ENCODE data around the gene CNTN5.

CNTN5 gene

DNA sequence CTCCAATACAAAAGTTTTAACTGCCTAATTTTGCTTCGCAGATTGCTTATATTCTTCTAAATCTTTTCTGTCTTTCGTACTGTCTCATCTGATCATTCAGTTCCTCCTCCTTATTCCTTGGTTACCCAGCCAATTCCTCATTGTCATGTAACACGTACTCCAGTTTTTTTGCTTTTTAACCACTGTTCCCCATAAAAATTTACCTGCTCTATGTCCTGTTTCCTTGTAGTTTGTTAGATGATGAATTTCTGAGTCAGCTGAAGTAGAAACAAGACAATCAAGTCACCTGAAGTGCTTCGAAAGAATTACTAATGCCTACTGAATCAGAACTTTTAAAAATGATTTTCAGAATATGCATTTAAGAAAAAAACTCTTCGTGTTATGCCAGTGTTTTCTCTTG lies 150.6 kb downstream of the CNTN5 start:
- DNase-seq: no peak

DNA sequence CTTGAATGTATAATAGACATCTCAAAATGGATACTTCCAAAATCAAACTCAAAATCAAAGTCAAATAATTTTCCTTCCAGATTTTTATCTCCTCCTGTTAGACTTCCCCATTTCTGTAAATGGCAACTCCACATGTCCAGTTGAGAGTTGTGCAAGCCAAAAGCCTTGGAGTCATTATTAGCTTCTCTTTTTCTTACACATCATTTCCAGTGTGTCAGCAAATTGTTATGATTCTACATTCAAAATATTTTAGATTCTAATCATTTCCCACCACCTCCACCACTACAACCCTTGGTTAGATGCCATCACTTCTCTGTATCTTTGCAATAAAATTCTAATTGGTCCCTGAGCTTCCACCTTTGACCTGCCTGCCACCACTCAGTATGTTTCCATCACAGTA lies 155.7 kb downstream of the CNTN5 start:
- DNase-seq: no peak

DNA sequence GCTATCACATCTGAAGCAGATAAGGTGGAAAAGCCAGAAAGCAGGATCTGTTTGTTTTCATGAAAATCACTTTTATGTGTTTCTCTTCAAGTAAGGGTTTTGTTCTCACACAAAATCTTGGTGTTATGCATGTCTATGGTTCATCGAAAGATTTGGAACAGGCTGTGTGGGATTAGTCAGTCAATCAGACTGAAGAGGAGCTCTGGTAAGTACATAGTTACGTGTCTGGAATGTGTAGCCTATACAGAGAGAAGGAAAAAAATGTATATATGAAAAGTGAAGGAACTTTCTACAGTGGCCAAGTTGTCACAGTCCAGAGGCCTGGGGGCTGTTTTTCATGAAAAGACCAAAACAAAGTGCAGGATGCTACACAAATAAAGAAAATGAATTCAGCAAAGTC lies 156.7 kb downstream of the CNTN5 start:
- no peak for DNase-seq

DNA sequence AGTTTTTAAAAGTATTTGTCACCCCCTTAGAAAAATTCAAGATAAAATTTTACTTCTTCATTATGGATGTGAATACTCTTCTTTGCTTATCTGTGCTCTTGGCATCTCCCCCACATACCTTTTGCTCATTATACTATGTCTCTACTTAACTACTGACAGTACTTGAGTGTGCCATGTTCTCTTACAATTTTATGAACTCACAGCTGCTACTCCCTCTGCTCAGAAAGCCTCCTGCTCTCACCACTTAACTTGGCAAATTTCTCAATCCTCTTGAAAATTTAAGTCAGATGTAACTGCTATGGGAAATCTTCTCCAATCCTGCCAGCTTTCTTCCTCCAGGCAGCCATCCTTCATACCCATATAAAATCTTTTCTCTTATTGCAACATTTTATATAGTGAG lies 163.4 kb downstream of the CNTN5 start:
- DNase-seq: no peak

DNA sequence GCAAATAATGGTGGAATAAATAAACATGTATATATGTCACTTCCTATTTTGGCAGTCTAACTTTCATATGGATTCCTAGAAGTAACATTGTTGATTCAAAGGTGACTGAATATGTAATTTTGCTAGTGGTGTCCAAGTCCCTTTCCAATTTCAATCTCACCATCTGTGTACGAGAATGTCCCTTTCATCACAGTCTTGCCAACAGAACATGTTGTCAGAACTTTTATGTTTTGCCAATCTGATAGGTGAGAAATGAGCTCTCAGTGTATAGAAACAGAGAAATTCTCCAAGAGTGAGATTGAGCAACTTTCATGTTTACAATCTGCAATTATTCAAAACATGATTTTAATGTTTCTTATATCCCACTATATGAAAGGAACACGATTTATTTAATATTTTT lies 167.5 kb downstream of the CNTN5 start:
- DNase-seq: no peak

DNA sequence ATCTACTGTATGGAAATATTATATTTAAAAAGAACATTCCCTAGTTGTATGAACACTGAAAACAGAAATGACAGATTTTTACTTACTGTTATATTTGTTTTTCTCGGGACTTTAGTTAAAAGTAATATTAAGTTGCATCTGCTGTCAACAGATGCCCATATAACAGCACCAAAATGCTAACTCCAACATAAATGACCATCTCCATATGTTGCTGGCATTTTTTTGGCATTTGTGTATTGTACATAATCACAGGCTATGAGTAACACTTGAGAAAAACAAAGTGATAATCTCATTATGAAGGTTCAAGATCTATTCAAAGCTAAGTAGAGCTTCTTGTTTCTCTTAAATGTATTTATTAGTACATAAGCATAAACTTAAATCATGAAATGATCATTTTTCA lies 172.0 kb downstream of the CNTN5 start:
- DNase-seq: no peak

DNA sequence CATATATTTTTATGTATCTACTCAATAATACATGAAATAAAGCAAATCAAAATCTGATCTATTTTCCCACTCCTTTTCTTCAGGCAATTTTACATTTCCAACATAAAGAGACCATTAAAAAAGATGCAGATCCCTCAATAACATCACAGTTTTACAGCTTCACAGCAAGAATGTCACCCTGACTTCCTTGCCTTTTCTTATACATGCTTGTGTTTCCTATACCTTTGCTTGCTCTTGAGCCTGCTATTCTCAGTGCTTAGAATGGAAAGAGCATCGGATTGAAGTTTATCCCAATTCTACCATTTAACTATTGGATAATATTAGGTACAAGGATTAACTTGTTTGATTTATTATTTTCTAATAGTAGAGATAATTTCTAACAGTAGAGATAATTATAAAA lies 176.7 kb downstream of the CNTN5 start:
- DNase-seq: no peak

DNA sequence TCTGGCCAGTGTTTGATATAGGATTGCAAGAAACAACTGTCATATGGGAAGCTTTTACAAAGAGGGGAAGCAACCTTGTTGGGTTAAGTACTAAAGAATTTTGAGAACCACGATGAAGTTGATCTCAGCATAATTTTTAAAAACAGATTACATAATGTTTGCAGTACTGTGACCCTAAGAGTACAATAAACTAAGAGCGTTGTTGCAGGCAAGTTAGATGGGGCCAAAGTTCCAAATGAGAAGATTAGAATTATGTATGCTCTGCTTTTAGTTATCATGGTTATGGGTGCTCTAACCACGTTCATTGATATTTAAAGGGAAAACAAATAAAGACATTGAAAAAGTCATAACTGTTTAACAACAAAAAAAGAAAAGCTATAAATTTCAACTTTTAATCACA lies 177.5 kb downstream of the CNTN5 start:
- DNase-seq: no peak

DNA sequence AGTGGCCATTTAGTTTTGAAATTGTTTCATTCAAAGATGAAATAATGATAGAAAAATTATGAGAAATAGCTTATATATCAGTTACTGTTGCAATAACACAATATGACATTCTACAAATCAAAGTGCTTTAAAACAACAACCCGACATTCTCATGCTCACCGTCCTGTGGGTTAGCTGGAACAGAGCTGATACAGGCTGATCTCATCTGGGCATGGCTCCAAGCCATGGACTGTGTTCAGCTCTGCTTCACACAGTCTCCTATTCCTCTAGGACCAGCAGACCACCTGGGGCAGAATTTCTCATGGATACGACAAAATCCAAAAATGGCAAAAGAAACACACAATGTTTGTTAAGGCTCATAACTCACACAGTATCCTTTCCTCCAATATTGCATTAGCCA lies 178.6 kb downstream of the CNTN5 start:
- no peak for DNase-seq

DNA sequence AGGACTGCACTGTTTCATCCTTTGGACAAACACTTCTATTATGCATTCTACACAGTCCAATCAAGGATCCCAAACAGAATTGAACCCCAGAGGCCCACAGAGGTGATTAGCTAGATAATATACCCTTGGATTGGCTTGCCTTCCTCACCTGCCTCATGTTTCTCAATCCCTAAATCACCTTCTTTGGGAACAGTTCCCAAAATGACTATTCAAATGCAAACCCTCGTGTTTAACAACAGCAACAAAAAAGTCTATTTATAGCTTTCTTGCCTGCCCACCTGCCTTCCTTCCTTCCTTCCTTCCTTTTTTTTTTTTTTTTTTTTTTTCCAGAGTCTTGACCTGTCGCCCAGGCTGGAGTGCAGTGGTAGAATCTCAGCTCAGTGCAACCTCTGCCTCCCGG lies 180.0 kb downstream of the CNTN5 start:
- DNase-seq: no peak

DNA sequence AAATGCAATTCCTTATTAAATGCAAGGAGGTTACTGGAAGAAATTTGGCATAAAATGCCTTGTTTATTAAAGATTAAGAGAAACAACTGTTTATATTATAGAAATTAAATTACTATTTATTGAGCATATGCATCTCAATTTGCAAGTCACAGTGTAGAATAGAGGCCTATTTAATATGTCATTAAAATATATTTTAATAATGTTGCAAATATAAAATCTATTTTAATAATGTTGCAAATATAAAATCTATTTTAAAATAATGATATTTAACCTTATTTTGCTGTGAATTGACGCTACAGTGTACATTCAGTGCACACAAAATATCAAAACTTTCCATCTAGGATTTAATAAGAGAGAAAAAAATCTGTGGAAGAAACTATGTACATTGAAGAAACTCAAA lies 188.1 kb downstream of the CNTN5 start:
- no peak for DNase-seq

DNA sequence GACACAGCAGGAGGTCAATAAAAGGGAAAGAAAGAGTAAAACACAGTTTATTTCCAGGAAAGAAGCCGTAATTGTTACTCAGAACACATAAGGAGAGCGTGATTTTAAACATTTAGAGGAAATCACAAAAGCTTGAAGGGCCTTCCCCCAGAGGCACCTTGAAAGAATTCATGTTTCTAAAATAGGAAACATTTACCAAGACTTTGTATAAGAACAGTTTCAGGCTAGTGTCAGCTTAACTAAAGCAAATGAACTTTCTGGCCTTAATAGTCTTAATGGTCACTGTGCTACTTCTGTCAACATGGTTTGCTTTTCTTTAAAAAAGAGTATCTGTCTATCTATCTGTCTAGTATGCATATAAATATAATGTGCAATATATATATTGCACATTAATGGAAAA lies 208.8 kb downstream of the CNTN5 start:
- no peak for DNase-seq

DNA sequence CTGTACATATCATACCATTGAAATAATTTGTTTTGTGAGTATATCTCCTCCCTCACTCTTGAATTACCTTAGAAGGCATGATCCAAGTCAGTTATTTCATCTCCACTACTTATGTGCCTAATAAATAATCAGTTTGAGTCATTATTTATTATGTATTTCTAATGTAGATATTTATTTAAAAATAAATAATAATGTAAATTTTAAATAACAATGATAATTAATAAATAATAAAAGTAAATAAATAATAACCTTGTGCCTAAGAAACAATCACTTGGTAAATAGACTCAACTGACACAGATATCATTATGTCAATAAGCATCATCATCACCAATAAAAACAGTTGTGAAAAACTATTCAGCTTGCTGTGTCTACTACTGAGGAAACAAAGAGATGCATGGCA lies 213.8 kb downstream of the CNTN5 start:
- no peak for DNase-seq

DNA sequence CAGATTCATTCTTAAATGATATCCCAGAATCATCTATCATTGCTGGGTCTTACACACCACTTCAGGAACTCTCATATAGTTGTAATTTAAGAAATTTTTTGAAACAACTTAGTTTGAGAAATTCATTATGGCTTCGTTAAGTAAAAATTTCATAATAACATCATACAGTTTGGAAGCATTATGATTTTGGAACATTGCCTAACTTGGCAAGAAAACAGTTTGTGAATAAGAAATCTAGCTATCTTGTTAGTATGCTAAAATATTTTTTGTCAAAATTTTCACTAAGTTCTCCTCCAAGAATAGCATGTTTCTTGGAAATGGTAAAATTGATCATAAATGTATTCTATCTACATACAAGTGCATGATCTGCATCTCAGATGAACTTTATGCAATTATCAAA lies 217.7 kb downstream of the CNTN5 start:
- no peak for DNase-seq

DNA sequence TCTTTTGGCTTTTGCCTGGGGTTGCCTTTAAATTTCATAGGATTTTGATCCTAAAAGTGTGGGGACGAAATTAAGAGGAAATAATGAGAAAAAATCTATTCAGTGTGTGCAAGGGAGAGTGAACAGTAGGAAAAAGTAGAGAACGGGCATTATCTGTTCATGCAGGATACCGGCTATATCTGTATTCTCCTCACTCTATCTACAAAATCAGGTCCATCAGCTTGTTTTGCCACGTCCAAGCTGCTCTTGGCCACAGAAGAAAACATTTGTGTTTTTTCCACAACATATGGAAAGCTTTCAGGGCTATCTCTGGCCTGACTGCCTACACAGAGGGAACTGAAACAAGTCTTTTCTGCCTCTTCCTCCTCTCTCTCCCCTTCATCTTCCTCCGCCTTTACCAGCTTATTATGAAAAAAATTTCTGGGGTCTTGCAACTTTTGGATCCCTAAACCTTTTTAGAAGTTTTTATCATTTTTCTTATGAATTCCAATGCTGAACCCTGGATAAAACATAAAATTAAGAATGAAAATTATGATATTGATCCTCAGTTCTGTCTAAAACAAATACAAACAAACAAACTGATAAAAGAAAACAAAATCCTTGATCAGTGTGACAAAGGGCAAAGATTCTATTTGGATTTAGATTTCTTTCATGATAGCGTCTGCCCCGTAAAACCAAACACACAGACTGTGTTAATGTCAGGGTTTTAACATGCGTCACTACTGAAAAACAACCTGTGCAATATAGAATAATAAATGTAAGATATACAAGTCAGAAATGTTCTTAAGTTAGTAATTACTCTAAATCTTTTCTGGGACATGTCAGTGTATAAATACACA lies 219.7 kb downstream of the CNTN5 start:
- no peak for DNase-seq

DNA sequence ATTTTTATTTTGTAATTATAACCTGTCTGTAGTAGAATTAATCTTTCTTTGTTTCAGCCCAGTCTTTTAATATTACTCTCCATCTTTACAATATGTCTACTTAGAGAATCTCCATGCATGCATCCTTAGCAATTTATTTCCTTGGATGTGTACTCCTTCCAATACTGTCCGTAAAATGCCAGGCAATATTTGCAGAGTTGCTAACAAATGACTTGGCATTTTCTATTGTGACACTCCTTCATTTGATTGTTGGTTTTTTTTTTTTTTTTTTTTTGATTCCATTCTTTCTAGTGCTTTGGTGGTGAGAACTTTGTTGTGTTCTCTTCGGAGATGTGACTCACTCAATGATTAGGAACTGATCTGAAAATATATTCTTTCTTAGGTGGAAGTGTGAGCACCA lies 220.3 kb downstream of the CNTN5 start:
- no peak for DNase-seq

DNA sequence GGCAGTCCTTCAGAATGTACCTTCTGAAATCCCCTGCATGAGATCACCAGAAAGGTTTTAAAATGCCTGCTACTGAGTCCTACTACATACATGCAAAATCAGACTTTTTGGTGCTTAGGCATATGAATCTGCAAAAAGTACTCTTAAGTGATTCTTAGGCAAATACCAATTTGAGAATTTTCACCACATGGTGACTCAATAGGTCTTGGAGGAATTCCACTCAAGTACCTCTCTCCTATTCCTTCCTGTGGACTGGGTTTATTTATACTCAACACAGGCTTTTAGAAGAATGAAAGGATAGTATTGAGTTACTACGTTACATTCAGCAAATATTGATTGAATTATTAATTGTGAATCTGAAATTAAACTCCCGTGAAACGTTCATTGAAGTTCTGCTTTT lies 223.9 kb downstream of the CNTN5 start:
- no peak for DNase-seq

DNA sequence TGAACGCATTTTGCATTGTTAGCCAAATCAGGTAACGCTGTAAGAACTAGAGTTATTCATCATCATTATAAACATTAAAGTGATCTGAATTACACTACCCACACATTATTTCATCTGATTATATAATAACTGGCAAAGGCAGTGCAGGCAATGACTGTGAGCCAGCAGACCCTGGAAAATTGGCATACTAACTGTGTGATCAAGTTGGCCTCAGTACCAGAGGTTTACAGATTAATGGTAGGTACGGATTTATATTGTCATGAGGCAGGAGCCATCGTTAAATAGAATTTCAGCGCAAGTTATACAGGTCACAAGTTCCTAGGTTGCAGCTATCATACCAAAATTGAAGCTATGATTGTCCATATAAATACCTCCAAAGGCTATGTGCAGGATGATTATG lies 225.4 kb downstream of the CNTN5 start:
- DNase-seq: no peak

DNA sequence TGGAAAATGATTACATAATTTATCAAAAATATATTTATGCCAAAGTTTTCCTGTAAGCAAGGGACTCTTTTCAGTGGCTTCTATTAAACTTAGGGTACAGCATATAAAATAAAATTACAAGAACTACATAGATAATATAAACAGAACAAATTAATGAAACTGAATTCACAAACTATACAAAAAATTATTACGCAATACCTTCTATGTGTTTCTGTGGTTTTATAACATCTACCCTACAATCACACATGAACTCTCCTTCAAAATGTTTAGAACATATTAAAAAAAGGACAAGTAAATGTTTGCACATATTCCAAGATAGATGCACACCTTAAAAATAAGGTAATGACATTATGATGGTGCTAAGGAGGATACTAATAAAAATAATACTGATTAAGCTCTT lies 235.9 kb downstream of the CNTN5 start:
- DNase-seq: no peak

DNA sequence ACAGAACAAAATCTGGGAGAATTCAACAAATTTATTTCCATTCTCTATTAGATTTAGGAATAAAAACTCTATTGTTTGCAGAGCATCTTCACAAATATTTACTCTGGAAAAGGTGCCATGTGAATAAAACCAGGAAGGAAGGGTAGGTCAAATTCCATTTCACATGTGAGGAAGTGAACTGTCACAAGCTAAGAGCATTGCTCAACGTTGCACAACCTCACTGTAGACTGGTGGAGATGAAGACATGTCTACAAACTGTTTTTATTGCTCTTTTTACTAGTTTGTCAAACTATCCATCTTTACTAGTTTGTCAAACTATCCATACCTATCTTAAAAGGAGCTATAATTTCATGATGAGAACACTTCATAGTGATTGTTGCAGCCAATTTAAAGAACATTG lies 236.4 kb downstream of the CNTN5 start:
- DNase-seq: no peak

DNA sequence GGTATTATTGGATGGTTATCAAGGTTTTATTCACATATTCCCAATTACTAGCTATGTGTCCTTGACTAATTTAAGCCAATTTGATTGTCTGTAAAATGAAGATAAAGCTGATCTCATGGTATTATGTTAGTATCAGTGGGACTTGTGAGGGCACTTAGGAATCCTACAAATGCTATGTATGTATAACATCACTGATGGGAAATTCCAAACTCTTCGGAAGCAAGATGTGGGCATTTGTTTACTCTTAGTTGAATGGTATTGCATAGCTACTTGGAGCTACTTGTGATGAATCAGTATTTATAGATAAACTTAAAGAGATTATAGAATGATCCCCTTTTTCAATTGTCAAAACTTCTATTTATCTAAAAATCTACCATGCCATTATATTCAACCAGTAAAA lies 239.9 kb downstream of the CNTN5 start:
- DNase-seq: no peak

DNA sequence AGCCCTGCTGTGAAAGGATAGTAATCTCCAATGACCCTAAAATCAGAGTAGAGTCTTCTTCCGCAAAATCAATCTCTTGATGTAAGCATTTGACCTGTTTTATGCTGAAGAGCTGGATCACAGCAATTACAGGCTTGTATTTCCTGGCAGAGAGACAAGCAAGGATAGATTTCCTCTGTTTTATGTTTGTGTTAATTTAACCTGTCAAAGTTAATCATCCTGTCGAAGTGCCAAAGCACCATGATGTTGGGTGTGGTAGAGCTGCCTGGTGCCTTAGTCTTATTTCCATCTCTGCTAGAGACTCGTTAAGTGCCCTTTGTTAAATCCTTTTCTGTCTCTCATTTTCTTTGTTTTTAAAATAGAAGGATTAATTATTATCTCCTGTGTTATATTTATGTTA lies 248.1 kb downstream of the CNTN5 start:
- peak; percentile 91 for DNase-seq

DNA sequence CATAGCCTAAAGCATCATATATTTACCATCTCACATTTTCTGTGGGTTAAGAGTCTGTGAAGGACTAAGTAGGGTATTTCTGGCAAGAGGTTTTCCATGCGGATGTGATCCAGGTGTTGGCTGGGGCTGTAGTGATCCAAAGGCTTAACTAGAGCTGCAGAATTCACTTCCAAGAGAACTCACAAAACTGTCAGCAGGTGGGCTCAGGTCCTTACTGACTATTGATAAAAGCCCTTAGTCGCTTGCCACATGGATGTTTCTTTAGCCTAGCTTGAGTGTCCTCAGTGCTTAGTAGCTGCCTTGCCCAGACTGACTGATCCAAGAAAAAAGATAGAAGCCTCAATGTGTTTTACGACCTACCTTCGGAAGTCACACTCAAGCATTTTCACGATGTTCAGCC lies 250.8 kb downstream of the CNTN5 start:
- no peak for DNase-seq

DNA sequence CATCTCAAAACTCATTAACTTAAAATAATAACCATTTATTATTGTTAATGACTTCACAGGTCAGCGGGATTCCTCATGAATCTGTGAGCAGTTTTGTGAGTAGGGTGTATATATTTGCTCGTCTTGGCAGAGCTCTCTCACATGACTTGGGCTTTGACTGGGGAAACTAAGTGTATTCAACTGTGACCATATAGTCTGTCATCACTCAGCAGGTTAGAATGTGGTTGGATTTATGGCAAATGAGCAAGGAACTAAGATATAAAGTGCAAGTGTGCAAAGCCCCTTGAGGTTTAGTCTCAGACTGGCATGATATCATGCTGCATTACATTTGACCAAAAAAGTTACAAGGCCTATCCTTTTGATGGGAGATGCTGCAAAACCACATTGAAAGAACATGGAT lies 254.8 kb downstream of the CNTN5 start:
- DNase-seq: no peak

DNA sequence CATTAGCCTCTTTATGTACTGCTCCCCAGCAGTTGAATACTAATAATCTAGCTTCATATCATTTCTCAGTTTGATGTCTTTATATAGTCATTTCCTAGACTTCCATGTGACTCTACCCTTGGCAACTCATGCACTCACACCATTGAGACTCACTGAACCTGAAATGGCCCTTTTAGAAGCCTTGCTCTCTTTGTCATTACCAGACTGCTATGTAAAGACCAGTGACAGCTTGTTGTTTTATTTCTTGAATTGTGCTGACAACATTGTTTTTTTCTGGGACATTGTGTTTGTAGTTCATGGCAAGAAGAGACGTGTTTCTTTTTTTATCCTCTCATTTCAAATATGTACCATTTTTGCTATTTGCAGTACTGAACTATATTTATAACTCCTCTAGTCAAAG lies 256.5 kb downstream of the CNTN5 start:
- DNase-seq: no peak

DNA sequence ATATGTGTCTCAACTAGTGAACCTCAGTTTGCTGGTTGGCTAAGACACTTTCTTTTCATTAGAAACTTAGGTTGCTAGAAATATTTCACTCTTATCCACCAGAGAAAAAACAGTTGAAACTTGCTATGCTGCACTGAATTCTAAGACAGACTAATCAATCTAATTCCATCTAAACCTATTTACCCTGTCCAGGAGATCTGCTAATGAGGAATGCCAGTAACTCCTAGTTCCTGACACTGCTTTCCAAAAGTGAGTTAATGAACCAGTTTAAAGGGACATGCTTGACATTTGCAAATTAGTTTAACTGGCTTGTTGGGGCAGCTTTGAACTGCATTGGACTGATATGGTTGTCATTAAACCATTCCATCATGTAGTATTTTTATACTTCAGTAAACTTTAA lies 258.5 kb downstream of the CNTN5 start:
- no peak for DNase-seq

All from NCI-H1417 treated with DMSO at 0.1 percent for 48 hours (cell line).